ENCODE data around the gene TBCCD1.
"Not testable (repeated sequence)": the region's sequence is repeated elsewhere in the genome, so short reads cannot be mapped to it uniquely, and the experiment has no call there.

TBCCD1 gene

DNA sequence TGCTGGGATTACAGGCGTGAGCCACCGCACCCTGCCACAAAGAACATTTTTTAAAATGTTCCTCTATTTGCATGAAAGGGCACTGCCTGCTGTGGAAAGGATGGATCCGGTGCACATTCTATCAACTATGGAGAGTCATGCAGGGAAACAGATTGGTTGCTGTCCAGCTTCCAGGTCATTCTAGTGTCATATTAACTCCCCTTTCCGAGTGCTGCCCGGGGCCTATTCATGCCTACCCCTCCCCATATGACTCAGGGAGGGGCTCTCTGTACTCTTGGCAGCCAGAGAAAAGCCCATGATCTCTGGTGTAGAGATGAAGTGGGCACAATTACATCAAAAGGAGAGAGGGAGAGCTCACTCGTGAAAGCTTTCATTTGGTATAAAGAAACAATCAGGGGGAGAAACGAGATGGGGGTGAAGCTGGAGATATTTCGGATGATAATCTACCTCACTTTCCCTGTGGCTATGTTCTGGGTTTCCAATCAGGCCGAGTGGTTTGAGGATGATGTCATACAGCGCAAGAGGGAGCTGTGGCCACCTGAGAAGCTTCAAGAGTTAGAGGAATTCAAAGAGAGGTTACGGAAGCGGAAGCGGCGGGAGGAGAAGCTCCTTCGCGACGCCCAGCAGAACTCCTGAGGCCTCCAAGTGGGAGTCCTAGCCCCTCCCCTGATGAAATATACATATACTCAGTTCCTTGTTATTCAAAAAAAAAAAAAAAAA lies 29.6 kb upstream of the TBCCD1 start:
- no peak for DNase-seq

DNA sequence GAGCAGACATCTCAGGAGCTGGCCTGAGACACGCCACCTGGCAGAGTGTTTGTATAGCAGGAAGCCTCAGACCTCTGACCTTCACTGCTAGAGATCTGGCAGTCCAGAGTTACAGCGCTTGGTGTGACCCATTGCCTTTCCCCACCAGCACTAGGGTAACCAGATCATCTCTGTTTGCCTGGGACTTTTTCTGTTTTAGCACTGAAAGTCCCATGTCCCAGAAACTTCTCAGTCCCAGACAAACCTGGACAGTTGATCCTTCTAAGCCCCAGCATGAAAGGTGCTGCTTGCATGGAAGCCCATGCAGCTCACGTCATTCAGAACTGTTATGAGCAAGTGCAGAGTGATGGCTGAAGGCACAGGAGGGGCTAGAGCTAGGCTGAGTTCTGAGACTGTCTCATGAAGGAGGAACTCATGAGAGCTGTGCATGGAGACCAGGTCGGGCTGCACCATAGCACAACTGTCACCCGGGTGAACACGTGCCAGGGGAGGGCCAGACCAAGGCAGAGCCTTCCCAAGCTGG lies 27.5 kb upstream of the TBCCD1 start:
- no peak for DNase-seq

DNA sequence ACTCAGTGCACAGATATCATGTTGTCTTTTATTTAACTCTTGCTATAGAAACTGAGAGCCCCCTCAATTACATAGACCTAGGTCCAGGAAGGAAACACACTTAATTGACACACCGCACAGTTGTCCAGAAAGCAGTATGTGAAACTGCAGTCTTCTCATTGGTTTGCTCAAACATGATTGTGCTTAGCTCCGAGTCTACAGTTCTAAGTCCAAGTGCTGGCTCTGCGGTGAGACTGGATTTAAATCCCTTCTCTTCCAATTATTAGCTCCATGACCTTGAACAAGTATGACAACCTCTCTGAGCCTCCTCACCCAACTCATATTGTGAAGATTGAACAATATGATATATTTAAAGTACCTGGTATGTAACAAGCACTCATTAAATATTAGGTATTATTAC lies 26.7 kb upstream of the TBCCD1 start:
- no peak for DNase-seq

DNA sequence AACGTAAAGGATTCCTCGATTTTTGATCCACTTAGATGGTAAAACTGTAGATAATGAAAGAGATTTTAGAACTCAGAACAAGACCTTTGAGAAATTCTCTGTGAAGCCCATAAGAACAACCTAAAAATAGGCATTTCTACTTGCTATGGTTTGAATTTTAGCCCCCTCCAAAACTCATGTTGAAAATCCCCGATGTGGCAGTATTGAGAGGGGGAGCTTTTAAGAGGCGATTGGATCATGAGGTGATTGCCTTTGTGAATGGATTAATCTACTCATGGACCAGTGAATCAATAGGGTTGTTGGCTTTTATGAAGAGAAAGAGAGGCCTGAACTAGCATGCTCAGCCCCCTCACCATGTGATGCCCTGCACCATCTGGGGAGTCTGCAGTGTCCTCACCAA lies 25.5 kb upstream of the TBCCD1 start:
- no peak for DNase-seq

DNA sequence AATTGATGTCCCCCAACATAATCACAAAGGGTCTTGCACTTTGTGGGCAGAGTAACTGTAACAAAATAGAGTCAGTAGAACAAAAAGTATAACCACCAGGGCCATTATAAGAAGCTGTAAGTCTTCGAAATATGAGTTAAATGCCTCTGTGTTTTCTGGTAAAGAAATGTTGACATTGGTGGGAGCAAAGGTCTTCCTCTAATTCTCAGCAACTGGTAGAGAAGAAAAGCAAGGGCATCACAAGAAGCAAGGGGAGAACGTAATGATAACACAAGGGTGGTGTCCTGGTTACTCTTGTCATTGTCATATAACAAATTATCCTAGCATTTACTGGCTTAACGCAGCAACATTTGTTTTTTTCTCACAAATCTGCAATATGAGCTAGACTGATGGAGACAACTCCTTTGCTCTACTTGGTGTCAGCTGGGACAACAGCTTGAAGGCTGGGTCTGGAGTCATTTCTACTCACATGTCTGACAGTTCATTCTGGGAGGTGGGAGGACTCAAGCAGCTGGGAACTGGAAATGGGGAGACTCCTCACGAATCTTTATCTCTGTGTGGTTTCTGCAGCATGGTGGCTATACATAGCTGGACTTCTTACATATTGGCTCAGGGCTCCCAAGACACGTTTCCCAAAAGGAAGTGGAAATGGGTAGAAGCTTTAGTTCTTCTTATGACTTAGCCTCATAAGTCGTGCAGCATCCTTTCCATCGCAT lies 23.6 kb upstream of the TBCCD1 start:
- no peak for DNase-seq

DNA sequence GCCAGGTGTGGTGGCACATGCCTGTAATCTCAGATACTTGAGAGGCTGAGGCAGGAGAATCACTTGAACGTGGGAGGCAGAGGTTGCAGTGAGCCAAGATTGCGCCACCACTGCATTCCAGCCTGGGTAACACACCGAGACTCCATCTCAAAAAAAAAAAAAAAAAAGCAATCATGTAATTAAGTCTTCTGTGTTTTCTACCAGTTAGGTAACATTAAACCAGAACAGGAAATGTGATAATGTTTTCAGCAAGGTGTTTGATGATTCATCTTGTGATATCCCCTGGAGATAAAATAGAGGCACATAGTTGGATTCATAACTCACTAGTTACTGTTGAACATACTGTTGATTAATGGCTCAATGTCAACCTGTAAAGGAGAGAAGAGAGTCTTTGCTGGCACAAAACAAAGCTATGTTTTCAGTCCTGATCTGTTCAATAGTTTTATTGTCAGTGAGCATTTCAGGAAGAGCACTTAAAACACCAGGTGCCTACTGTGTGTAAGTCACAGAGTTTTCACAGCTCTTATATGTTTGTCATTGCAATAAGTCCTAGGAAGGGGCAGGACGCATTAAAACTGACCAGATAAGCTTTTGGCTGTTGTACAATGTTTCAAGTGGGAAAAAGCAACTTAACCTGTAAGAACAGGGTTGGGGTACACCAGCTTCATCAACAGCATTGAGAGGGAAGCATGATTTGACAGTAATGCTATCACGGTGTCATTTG lies 22.9 kb upstream of the TBCCD1 start:
- DNase-seq, result no peak

DNA sequence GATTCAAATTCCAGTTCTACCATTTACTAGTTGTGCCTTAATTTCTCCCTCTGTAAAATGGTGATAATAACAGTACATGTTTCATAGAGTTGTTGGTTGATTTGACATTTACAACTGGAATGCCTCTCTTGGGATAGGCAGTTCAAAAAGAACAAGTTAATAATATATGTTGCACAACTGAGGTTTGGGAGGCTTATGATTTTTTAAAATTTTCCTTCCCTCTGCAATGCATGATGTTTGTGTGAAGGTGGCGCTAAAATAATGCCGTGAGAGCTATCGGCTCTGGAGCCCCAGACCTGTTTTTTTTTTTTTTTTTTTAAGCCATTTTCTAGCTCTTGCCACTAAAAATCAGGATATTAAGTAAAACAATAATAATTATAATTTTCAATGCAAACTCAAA lies 22.0 kb upstream of the TBCCD1 start:
- no peak for DNase-seq

DNA sequence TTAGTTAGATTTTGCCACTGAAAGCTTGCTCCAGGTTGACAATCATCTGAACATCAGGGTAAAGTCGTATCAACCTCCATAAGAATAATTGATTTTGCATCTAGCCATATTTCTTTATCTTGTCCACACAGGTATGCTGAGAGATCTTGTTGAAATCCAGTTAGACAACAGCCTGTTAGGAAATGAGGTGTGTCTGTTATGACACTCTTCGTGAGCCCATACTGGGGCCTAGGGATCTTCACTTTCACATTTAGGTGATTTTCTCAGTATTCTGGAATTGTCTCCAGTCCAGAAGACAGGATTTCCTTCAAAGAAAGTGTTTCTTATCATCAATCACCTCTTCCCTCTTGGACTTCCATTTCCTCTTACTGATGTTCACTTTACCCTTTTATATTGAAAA lies 21.5 kb upstream of the TBCCD1 start:
- DNase-seq, result no peak

DNA sequence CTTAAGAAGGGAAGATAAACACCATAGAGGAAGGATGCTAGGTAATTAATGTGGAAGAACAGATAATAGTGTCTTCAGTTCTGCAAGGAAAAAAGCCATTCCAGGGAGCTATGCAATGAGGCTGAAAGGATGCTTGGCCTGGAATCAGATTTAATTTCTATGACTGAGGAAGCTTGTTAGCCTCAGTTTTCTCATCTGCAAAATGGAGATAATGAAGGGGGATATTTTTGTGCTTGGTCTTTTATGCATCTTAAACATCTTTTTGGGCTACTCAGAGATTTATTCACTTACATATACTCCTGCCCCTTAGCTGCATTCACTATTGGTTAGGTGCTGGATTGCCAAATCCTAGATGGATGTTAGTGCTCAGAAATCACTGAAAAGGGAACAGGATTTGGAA lies 20.0 kb upstream of the TBCCD1 start:
- no peak for DNase-seq

DNA sequence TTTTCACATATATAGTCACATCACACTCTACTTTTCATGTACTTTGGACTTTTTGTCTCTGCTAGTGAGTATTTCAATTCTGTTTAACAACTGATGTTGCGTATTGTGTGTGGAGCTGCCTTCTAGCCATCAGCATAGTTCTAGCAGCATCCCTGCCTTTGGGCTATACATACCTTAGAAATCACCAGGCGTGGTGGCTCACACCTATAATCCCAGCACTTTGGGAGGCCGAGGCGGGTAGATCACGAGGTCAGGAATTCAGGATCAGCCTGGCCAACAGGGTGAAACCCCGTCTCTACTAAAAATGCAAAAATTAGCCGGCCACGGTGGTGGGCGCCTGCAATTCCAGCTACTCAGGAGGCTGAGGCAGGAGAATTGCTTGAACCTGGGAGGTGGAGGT lies 19.1 kb upstream of the TBCCD1 start:
- not testable (repeated sequence) for DNase-seq

DNA sequence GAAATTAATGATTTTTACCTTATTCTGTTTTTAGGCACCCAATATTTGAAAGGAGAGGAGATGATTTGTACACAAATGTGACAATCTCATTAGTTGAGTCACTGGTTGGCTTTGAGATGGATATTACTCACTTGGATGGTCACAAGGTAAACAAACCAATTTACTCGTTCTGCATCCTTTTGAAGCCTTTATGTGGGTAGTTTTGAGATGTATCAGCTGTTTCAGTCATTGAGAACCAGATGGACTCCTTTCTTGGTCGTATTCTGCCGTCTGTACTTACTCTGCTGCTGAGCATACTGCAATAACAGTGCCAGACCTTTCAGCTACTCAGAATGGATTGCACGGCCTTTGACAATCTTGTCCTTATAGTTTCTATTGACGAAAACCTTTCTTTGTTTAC lies 16.7 kb upstream of the TBCCD1 start:
- no peak for DNase-seq

DNA sequence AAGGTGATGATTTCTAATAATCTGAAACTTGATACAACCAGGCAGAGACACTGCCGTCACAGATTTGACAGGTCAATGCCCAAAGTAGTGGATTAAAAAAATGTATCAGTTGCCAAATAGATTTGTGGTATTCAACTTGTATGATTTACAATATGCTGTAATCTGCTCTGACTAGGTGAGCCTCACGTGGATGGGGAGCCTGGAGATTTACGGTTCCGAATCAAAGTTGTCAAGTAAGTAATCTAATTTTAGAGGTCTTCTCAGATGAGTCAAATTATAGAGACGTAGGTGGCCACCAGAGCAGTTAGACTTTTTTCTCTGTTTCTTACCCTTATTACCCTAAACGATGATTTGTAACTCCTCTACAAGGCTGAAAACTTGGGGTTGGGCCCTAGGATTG lies 15.4 kb upstream of the TBCCD1 start:
- no peak for DNase-seq

DNA sequence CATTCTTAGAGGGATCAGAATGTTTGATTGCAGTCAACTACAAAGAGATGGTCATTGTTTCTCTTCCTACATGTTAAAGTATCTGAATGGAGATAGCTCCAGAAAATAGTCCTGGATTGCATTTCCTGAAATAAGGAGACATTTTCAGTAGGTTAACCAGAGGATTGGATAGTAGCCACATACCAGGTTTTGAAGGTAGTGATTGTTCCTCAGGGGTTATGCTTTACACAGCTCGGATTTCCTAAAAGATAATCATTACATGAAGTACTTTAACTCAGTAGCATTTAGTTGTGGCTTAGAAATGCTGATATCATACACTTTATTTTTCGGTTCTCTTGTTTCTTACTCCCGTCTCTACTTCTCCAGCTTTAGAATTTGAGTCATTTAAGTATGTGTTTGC lies 13.6 kb upstream of the TBCCD1 start:
- DNase-seq, result no peak

DNA sequence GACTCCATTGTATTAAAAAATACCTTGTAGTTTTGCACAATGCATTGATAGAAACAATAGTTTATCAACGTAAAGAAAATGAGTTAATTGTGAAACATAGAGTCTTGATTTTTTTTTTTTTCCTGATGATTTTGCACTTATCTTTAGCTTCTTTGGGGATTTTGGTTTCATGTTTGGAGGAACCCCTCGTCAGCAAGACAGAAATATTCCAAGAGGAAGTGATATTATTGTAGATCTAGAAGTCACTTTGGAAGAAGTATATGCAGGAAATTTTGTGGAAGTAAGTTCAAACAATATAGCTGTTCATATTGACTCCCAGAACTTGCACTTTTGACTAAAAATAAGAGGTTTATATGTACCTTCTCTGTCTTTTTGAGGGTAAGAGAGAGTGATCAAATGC lies 10.4 kb upstream of the TBCCD1 start:
- DNase-seq, result no peak

DNA sequence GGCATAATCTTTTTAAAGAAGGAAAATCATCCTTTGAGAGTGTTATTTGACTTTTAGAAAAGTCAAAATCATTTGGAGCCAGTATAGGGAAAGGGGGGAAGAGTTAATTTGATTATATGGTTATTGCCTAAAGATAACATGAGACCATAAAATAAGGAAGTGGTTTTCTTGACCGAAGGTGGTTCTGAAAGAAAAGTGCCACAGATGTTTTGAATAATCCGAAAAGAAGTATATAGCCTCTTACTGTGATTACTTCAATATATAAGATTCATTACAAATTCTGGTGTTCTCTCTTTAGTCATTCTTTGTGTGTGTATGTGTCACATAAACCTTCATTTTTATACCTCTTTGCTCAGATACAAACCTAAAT lies 4.5 kb upstream of the TBCCD1 start:
- DNase-seq, result no peak

DNA sequence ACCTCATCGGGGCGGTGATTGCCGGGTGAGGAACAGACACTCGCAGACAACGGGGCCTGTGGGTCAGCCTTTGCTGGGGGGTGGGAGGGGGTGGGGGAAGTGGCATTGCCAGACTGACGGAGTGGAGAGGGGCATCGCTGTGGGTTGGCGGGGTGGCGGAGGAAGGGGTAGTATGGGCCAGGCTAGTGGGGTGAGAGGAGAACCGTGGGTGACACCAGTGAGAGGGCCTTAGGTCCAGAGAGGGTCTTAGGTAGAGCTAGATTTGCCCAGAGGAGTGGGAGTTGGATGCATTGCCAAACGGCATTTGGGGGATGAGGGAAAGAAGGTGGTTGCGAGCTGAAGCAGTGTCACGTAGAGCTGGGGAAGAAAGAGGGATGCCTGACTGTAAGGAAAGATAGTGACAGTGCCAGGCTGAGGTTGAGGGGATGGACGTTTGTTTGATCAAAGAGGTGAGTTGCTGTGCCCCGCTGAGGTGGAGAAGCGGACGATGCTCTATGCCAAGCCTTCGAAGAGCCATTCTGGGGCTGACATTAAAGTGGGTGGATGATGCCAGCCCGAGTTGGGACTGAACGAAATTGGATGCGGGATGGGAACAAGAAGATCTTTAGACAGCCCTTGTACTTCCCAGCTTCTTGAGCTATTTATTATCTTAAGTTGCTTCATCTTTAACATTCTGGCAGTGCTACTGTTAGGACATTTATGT lies 4.0 kb upstream of the TBCCD1 start:
- no peak for DNase-seq

DNA sequence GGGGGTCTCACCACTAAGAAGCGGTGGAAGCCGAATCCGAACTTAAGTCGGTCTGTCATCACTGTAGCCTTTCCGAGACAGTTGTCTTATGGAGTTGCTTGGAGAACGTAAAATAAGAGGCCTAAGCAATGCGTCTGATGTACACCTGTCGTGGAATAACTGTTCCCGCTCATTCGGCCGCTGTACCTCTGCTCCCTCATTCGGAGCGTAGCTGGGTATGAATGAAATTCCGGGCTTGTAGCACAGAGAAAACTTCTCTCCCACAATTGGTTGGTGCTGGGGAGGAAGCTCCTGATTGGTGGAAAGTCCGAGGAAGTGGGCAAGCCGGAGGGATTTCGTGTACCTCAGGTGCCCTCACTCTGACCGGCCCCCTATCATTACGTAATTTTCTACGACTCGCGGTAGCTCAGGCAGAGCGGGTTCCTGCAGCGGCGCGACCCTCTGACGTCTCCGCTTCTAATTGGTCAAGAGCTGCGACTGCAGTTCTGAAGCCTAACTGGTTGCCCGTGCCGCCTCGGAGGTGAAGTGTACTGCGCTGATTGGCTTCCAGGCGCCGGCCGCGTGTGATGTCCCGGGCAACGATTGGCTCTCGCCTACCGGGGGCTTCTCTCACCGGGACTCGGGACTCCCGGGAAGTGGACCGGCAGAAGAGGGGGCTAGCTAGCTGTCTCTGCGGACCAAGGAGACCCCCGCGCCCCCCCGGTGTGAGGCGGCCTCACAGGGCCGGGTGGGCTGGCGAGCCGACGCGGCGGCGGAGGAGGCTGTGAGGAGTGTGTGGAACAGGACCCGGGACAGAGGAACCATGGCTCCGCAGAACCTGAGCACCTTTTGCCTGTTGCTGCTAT lies 3.2 kb upstream of the TBCCD1 start, which contains the start of gene DNAJB11:
TSS of gene DNAJB11 (plus strand) at position 625 of the 845 bp plus-strand sequence. CDS start at position 803, 178 bp downstream.
- peak; percentile 92 for DNase-seq

DNA sequence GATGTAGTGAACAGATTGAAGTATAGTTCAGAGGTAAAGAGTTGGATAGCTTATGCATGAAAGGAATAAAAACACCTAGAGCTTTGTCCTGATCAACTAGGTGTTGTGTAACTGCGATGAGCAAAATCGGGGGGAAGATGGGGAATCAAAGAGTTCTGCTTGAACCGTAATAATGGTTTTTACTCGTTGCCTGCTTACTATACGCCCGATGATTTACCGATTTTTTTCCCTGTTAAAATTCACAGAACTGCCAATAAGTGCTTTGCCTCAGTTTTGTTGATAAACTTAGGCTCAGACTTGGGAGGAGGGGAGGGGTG lies 2.6 kb upstream of the TBCCD1 start:
- DNase-seq, result no peak

DNA sequence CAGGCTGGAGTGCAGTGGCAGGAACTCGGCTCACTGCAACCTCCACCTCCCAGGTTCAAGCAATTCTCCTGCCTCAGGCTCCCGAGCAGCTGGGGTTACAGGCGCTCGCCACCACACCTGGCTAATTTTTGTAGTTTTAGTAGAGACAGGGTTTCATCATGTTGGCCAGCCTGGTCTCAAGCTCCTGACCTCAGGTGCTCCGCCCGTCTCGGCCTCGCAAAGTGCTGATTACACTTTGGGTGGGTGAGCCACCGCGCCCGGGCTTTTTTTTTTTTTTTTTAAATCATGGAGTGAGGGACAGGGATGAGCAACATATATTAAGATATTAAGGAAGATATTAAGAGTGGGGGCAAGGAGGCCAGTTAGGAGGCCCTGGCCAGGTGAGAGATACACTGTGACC lies 2.2 kb upstream of the TBCCD1 start:
- not testable (repeated sequence) for DNase-seq

DNA sequence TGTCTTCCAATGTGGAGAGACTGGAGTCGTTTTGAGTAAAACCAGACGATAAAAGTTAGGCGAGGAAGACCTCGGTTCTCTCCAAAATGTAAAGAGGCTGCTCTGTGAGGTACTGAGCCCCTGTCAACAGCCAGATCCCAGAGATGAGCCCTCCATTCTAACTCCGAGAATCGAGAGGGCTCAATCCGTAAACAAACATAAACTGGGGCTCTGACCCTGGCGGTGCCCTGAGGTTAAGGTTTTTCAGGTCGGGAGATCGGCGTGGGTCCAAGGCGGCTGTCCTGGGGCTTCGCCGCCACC lies 417 bp downstream of the TBCCD1 start:
- no peak for DNase-seq

DNA sequence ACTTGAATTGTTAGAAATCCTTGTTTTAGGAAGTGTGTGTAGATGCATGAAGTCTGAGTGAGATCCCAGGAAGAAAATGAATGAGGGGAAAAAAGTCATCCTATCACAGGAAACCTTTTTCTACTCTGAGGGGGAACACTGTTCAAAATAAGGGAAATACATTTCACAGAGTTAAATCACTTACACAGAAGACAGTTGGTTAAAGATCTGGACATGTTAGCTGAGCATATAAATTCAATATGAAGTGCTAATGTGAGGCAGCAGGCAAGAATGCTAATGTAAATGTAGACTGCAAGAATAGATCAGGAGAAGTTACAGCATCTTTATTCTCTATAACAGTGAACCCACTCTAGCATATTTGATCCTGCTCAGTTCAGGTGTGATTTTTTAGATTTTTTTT lies 2.6 kb downstream of the TBCCD1 start:
- no peak for DNase-seq

DNA sequence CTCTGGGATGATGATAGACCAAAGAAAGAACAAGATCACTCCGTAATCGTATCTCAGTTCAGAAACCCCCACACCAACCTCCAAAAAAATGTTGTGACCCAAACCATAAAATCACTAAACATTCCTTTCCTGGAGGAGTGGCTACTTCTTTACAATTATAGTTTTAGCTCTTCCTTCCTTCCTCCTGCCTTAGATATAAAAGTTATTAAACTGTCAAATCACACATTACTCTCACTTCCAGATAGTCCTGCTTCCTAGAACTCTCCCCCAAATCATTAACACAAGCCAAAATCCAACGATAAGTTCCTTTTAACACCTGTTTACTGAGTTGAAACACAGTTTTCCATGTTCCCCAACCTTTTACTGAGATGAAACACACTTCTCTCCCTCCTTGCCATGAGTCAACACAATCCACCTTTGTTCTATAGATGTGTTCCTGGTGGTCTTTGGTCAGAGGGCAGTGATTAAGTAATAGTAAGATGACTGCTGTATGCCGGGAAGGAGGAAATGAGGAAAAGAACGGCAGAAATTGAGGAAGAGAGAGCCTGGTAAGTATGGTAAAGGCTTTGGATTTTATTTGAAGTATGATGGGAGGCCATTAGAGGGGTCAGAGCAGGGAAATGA lies 14.6 kb downstream of the TBCCD1 start:
- DNase-seq, result no peak

All from NCI-H748 treated with DMSO at 0.1 percent for 48 hours (cell line).